ENCODE measurements around the gene C1orf146.

GRCh38 chr1:92274939-92275338, 57.2 kb downstream of the C1orf146 start:
- TF ChIP-seq, protein P1, sequence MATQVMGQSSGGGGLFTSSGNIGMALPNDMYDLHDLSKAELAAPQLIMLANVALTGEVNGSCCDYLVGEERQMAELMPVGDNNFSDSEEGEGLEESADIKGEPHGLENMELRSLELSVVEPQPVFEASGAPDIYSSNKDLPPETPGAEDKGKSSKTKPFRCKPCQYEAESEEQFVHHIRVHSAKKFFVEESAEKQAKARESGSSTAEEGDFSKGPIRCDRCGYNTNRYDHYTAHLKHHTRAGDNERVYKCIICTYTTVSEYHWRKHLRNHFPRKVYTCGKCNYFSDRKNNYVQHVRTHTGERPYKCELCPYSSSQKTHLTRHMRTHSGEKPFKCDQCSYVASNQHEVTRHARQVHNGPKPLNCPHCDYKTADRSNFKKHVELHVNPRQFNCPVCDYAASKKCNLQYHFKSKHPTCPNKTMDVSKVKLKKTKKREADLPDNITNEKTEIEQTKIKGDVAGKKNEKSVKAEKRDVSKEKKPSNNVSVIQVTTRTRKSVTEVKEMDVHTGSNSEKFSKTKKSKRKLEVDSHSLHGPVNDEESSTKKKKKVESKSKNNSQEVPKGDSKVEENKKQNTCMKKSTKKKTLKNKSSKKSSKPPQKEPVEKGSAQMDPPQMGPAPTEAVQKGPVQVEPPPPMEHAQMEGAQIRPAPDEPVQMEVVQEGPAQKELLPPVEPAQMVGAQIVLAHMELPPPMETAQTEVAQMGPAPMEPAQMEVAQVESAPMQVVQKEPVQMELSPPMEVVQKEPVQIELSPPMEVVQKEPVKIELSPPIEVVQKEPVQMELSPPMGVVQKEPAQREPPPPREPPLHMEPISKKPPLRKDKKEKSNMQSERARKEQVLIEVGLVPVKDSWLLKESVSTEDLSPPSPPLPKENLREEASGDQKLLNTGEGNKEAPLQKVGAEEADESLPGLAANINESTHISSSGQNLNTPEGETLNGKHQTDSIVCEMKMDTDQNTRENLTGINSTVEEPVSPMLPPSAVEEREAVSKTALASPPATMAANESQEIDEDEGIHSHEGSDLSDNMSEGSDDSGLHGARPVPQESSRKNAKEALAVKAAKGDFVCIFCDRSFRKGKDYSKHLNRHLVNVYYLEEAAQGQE (IDR thresholded peaks at IDR 0.05; ENCODE audit: low read depth): no peak
- TF ChIP-seq USF1 (IDR thresholded peaks at IDR 0.05) (no peak), TEAD4 (IDR thresholded peaks at IDR 0.05) (no peak)

Measured in Ishikawa (cell line).